ENCODE results near the gene MAD1L1. TPM values are rescaled to one million over a fixed set of nuclear protein-coding genes. Genes with fewer than 3 reads are reported as not detected.
A peak's percentile ranks its signal among the peaks of the same experiment; 100 is the strongest.

The MAD1L1 gene
- total RNA-seq, 1 donor from 2014 or later: 32.7 TPM

DNA sequence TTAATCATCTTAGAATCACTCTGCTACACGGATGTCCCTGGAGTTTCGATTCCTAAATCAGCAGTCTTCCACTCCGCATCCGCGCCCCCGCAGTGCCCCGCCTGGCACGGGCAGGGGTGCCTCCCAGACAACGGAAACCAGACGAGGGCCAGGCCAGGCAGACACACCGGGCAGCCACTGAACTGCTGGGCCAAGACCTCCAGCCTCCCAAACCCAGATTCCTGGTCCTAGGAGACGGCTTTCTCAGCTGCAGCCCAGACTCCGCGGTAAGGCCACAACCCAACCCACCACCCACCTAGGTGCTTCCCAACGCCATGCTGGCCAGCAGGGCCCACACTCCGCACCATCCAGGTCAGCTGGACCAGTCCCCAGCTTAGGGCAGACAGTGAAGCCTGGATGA lies 33.2 kb downstream of the MAD1L1 start:
- Mint-ChIP-seq H3K4me3 (ENCODE audit: unreplicated experiment) (no peak overlapping the region), H3K27ac (ENCODE audit: unreplicated experiment) (no peak overlapping the region), H3K36me3 (ENCODE audit: unreplicated experiment) (peaks cover 23% of the 10 kb centered on the region), H3K4me1 (ENCODE audit: unreplicated experiment) (peaks cover 12% of the 10 kb centered on the region), H3K9me3 (ENCODE audit: unreplicated experiment) (no peaks in the 10 kb centered on the region), H3K27me3 (ENCODE audit: unreplicated experiment) (no peaks in the 10 kb centered on the region)
- no peak for TF ChIP-seq CTCF (IDR thresholded peaks at IDR 0.05)
- DNase-seq (ENCODE audit: extremely low spot score, unreplicated experiment): no peak

- no peak for DNase-seq (ENCODE audit: extremely low spot score, unreplicated experiment)
- Mint-ChIP-seq H3K27ac (ENCODE audit: unreplicated experiment) (no peak overlapping the region), H3K36me3 (ENCODE audit: unreplicated experiment) (peaks cover 23% of the 10 kb centered on the region), H3K4me1 (ENCODE audit: unreplicated experiment) (peaks cover 5% of the 10 kb centered on the region), H3K9me3 (ENCODE audit: unreplicated experiment) (no peaks in the 10 kb centered on the region), H3K27me3 (ENCODE audit: unreplicated experiment) (no peaks in the 10 kb centered on the region), H3K4me3 (ENCODE audit: unreplicated experiment) (no peak overlapping the region)
- TF ChIP-seq CTCF (IDR thresholded peaks at IDR 0.05): no peak
Observed at GRCh38 chr7:2198760-2199159, 34.0 kb downstream of the MAD1L1 start.

DNA sequence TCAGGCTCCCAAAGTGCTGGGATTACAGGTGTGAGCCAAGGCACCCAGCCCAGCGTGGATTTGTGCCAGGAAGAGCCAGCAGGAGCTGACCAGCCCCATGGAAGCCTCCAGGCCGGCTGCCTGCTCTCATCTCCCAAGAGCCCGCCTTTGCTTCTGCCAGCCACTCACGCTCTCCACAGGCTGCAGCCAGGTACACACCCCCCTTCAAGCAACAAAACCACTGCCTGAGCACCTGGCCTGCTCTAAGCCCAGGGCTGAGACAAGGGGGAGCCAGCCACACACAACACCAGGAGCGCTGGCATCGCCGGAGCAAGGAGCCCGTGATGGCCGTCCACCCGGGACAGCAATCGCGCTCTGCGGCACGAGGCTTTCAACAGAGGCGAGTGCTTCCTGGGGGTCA lies 34.5 kb downstream of the MAD1L1 start:
- no peaks in the 10 kb centered on the region for H3K9me3 Mint-ChIP-seq (ENCODE audit: unreplicated experiment)
- DNase-seq (ENCODE audit: extremely low spot score, unreplicated experiment): no peak
- peaks cover 23% of the 10 kb centered on the region for H3K36me3 Mint-ChIP-seq (ENCODE audit: unreplicated experiment)
- H3K27me3 Mint-ChIP-seq (ENCODE audit: unreplicated experiment): no peaks in the 10 kb centered on the region
- no peak overlapping the region for H3K4me3 Mint-ChIP-seq (ENCODE audit: unreplicated experiment)
- no peak overlapping the region for H3K27ac Mint-ChIP-seq (ENCODE audit: unreplicated experiment)
- H3K4me1 Mint-ChIP-seq (ENCODE audit: unreplicated experiment): peaks cover 1% of the 10 kb centered on the region
- TF ChIP-seq CTCF (IDR thresholded peaks at IDR 0.05): no peak

DNA sequence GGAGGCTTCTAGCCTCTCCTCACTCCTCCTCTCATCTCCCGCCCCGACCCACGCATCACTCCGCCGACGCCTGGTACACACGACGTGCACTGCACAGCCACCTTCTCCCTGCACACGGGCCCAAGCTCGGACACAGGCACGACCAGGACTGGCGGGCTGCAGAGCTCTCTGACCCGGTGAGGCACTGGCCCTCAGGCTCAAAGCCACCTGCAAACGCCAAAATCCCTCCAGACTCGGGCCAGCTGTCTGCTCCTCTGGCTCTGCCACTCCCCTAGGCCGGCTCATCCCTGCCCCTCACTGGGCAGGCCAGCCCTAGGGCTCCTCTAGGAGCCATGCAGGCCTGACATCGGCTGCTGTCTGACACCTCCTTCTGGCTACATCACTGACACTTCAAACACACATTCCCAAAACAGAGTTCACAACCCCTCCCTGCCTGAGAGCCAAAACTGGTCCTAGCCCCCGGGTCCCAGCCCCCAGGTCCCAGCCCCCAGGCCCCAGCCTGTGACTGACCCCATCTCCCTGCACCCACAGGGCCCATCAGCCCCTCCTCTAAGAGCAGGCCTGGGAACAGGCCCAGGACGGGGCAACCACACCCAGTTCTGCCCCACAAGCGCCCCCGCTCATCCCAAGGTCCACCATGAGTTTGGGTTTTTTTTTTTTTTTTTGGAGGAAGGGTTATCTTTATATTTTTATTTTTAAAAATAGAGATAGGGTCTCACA lies 35.1 kb downstream of the MAD1L1 start:
- Mint-ChIP-seq H3K4me1 (ENCODE audit: unreplicated experiment) (no peaks in the 10 kb centered on the region), H3K36me3 (ENCODE audit: unreplicated experiment) (peaks cover 25% of the 10 kb centered on the region), H3K27ac (ENCODE audit: unreplicated experiment) (no peak overlapping the region), H3K4me3 (ENCODE audit: unreplicated experiment) (no peak overlapping the region), H3K9me3 (ENCODE audit: unreplicated experiment) (no peaks in the 10 kb centered on the region), H3K27me3 (ENCODE audit: unreplicated experiment) (no peaks in the 10 kb centered on the region)
- no peak for DNase-seq (ENCODE audit: extremely low spot score, unreplicated experiment)
- TF ChIP-seq CTCF (IDR thresholded peaks at IDR 0.05): no peak

- no peak for TF ChIP-seq CTCF (IDR thresholded peaks at IDR 0.05)
- DNase-seq (ENCODE audit: extremely low spot score, unreplicated experiment): peak; percentile 78
- Mint-ChIP-seq H3K4me1 (ENCODE audit: unreplicated experiment) (no peaks in the 10 kb centered on the region), H3K36me3 (ENCODE audit: unreplicated experiment) (peaks cover 28% of the 10 kb centered on the region), H3K27me3 (ENCODE audit: unreplicated experiment) (no peaks in the 10 kb centered on the region), H3K4me3 (ENCODE audit: unreplicated experiment) (no peak overlapping the region), H3K27ac (ENCODE audit: unreplicated experiment) (no peak overlapping the region), H3K9me3 (ENCODE audit: unreplicated experiment) (no peaks in the 10 kb centered on the region)
Observed at GRCh38 chr7:2196381-2197378, 36.1 kb downstream of the MAD1L1 start.

All from osteocyte (in vitro differentiated cells).